ENCODE measurements around the gene FAM200B. TPM values are rescaled to one million over a fixed set of nuclear protein-coding genes. Genes with fewer than 3 reads are reported as not detected.

Gene FAM200B
- polyA plus RNA-seq, 2 of the 4 experiments (the other 2 are of a cell fraction) = 40.8 to 41.6 TPM

GRCh38 chr4:15719506-15719905, 37.9 kb downstream of the FAM200B start:
- DNase-seq (ENCODE audit: low read depth in 1 of 2, low spot score in 1 of 2) = no peak
- no peak for FAIRE-seq
- H3K4me2 ChIP-seq = no peak overlapping the region
- ChIA-PET CTCF (interaction anchor here (0.7 kb wide), 1 partner anchor 10 kb away, joined by 3 read pairs; no protein-coding TSS in a partner anchor), POLR2A (no interaction called here)
- no peak for ATAC-seq
- H3K4me1 ChIP-seq = no peaks in the 10 kb centered on the region
- no peaks in the 10 kb centered on the region for H3K9me3 ChIP-seq
- H3K27ac ChIP-seq = no peak overlapping the region
- 79% methylated on average over 4 of the region's 4 CpGs for WGBS (ENCODE audit: missing lambda C conversion rate)
- TF ChIP-seq E2F6 (IDR thresholded peaks at IDR 0.05; ENCODE audit: borderline replicate concordance, low read depth) (no peak), MAFK (IDR thresholded peaks at IDR 0.05; ENCODE audit: partially characterized antibody) (no peak), CEBPB (IDR thresholded peaks at IDR 0.05) (no peak), RFX5 (IDR thresholded peaks at IDR 0.05) (no peak), RCOR1 (IDR thresholded peaks at IDR 0.05; ENCODE audit: low read depth, low read length) (no peak), SMC3 (IDR thresholded peaks at IDR 0.05) (no peak), JUNB (IDR thresholded peaks at IDR 0.05) (no peak), ZSCAN20 (CRISPR knock-in tag; IDR thresholded peaks at IDR 0.05) (no peak), POLR2AphosphoS2 (conservative IDR thresholded peaks at IDR 0.05; ENCODE audit: low read length) (no peak), PHF8 (IDR thresholded peaks at IDR 0.05; ENCODE audit: borderline replicate concordance, low read depth) (no peak), NFE2L2 (conservative IDR thresholded peaks at IDR 0.05; ENCODE audit: low read length) (no peak), RNF2 (IDR thresholded peaks at IDR 0.05; ENCODE audit: borderline replicate concordance, low read depth) (no peak)
- no peak overlapping the region for H3K4me3 ChIP-seq

GRCh38 chr4:15720851-15721250, 39.2 kb downstream of the FAM200B start:
- DNase-seq (ENCODE audit: low read depth in 1 of 2, low spot score in 1 of 2) = no peak
- TF ChIP-seq MAX (IDR thresholded peaks at IDR 0.05) (no peak), ELK1 (IDR thresholded peaks at IDR 0.05; ENCODE audit: low read depth, low read length) (no peak), CHD4 (IDR thresholded peaks at IDR 0.05; ENCODE audit: borderline replicate concordance) (no peak), POLR2A (IDR thresholded peaks at IDR 0.05; ENCODE audit: low read length) (no peak), JUNB (IDR thresholded peaks at IDR 0.05) (no peak), ZSCAN20 (CRISPR knock-in tag; IDR thresholded peaks at IDR 0.05) (no peak), CTCF (IDR thresholded peaks at IDR 0.05) (no peak), KDM5A (IDR thresholded peaks at IDR 0.05) (no peak), BHLHE40 (IDR thresholded peaks at IDR 0.05; ENCODE audit: low read depth, low read length) (no peak), HEYL (CRISPR knock-in tag; IDR thresholded peaks at IDR 0.05) (no peak), EHF (CRISPR knock-in tag; IDR thresholded peaks at IDR 0.05) (no peak), EHMT2 (IDR thresholded peaks at IDR 0.05; ENCODE audit: low read depth) (no peak), FOSB (CRISPR knock-in tag; IDR thresholded peaks at IDR 0.05) (no peak)
- H3K9me3 ChIP-seq = no peaks in the 10 kb centered on the region
- no peak overlapping the region for H3K27ac ChIP-seq
- no peak for ATAC-seq
- H3K4me3 ChIP-seq = no peak overlapping the region
- no peak for FAIRE-seq
- POLR2A ChIA-PET = no interaction called here
- CTCF ChIA-PET = interaction anchor here (1.2 to 1.3 kb wide), 2 partner anchors 84 to 235 kb away, joined by 5 to 6 read pairs; no protein-coding TSS in a partner anchor
- no peak overlapping the region for H3K4me2 ChIP-seq
- WGBS (ENCODE audit: missing lambda C conversion rate) = 66% methylated on average over 2 of the region's 2 CpGs
- no peaks in the 10 kb centered on the region for H3K4me1 ChIP-seq

GRCh38 chr4:15725608-15726007, 44.0 kb downstream of the FAM200B start:
- DNase-seq (ENCODE audit: low read depth in 1 of 2, low spot score in 1 of 2) (no peak), FAIRE-seq (no peak), ATAC-seq (no peak)
- Histone ChIP-seq H3K4me1 (no peaks in the 10 kb centered on the region), H3K4me2 (no peak overlapping the region), H3K9me3 (no peaks in the 10 kb centered on the region), H3K27ac (no peak overlapping the region), H3K4me3 (no peak overlapping the region)
- ChIA-PET POLR2A (no interaction called here), CTCF (no interaction called here)
- WGBS (ENCODE audit: missing lambda C conversion rate) = 83% methylated on average over 4 of the region's 4 CpGs
- TF ChIP-seq CHD4 (IDR thresholded peaks at IDR 0.05; ENCODE audit: borderline replicate concordance) (no peak), ELK1 (IDR thresholded peaks at IDR 0.05; ENCODE audit: low read depth, low read length) (no peak), NFE2L2 (conservative IDR thresholded peaks at IDR 0.05; ENCODE audit: low read length) (no peak), RNF2 (IDR thresholded peaks at IDR 0.05; ENCODE audit: borderline replicate concordance, low read depth) (no peak), CBX2 (IDR thresholded peaks at IDR 0.05; ENCODE audit: borderline replicate concordance, low read depth) (no peak), RARB (CRISPR knock-in tag; IDR thresholded peaks at IDR 0.05) (no peak), EHF (CRISPR knock-in tag; IDR thresholded peaks at IDR 0.05) (no peak), JUNB (IDR thresholded peaks at IDR 0.05) (no peak), CBX8 (IDR thresholded peaks at IDR 0.05) (no peak), ATOH8 (CRISPR knock-in tag; IDR thresholded peaks at IDR 0.05; ENCODE audit: low read depth) (no peak), FOSB (CRISPR knock-in tag; IDR thresholded peaks at IDR 0.05) (no peak), HOXA7 (CRISPR knock-in tag; IDR thresholded peaks at IDR 0.05) (no peak), CHD2 (IDR thresholded peaks at IDR 0.05; ENCODE audit: low read length, partially characterized antibody) (no peak), KDM5A (IDR thresholded peaks at IDR 0.05) (no peak), HOXB13 (CRISPR knock-in tag; IDR thresholded peaks at IDR 0.05; ENCODE audit: low read depth) (no peak), PHF8 (IDR thresholded peaks at IDR 0.05; ENCODE audit: borderline replicate concordance, low read depth) (no peak)
